Caco-2 (cell line): Measurements from ENCODE around the gene GPR4. TPM values are rescaled to one million over a fixed set of nuclear protein-coding genes. Genes with fewer than 3 reads are reported as not detected.

Experiments
- BruUV-seq: library from RNA; stranded (reverse); fragments of 400-500 nt; replicated peaks from 2 replicates; lab custom pipeline; 2021; lab: Mats Ljungman, UMichigan
- CTCF ChIA-PET: fragments of 300-600 bp; sonication (Branson Sonifier 250); formaldehyde crosslinking; loops from one replicate; lab custom pipeline; 2022; ENCODE audit warnings: antibody characterized with exemption; lab: Charles Lee
- POLR2A ChIA-PET: fragments of 300-600 bp; sonication (Branson Sonifier 250); formaldehyde crosslinking; loops from one replicate; lab custom pipeline; 2022; ENCODE audit warnings: antibody characterized with exemption; lab: Charles Lee
- DNase-seq, 2 experiments: peaks; one replicate each; pipeline versions ENCODE4 v3.0.0 to v3.0.0-alpha.2; 2020 to 2022
- H3K27me3 ChIP-seq: replicated peaks from 2 replicates; pipeline ENCODE4 v1.6.0; 2011; ENCODE audit warnings: low read length; ENCODE audit not compliant: control insufficient read depth, insufficient read depth
- H3K36me3 ChIP-seq: 2 replicates; pipeline ENCODE4 v1.5.1; 2011; ENCODE audit warnings: low read length; ENCODE audit not compliant: control insufficient read depth, insufficient read depth
- H3K4me1 ChIP-seq: fragments of 250-450 bp; sonication (Bioruptor Pico); 2 replicates; pipeline ENCODE4 v1.5.1; 2020; ENCODE audit warnings: mild to moderate bottlenecking
- H3K4me3 ChIP-seq: 2 replicates; pipeline ENCODE4 v1.5.1; 2011; ENCODE audit warnings: low read depth, mild to moderate bottlenecking, control low read depth, low read length
- H3K9me3 ChIP-seq: fragments of 250-450 bp; sonication (Bioruptor Pico); 2 replicates; pipeline ENCODE4 v1.5.1; 2020; ENCODE audit warnings: mild to moderate bottlenecking, moderate library complexity
- H3K27ac Mint-ChIP-seq: one replicate; pipeline ENCODE4 v1.8.0; 2022; ENCODE audit warnings: mixed read lengths; ENCODE audit not compliant: unreplicated experiment
- H3K27me3 Mint-ChIP-seq: one replicate; pipeline ENCODE4 v1.8.0; 2022; ENCODE audit warnings: mixed read lengths; ENCODE audit not compliant: insufficient read depth, unreplicated experiment
- H3K36me3 Mint-ChIP-seq: one replicate; pipeline ENCODE4 v1.8.0; 2022; ENCODE audit warnings: mild to moderate bottlenecking, mixed read lengths; ENCODE audit not compliant: insufficient read depth, unreplicated experiment
- H3K4me1 Mint-ChIP-seq: one replicate; pipeline ENCODE4 v1.8.0; 2022; ENCODE audit warnings: low read depth, mixed read lengths; ENCODE audit not compliant: unreplicated experiment
- H3K4me3 Mint-ChIP-seq: one replicate; pipeline ENCODE4 v1.8.0; 2022; ENCODE audit warnings: mild to moderate bottlenecking, moderate library complexity, mixed read lengths; ENCODE audit not compliant: unreplicated experiment
- H3K9me3 Mint-ChIP-seq: one replicate; pipeline ENCODE4 v1.8.0; 2022; ENCODE audit warnings: mixed read lengths; ENCODE audit not compliant: unreplicated experiment
- intact Hi-C: fragments of 100-400 bp; cut with micrococcal nuclease; formaldehyde crosslinking; loops from one replicate; pipeline ENCODE4 v1.10.0; 2022; ENCODE audit not compliant: unreplicated experiment
- microRNA-seq: library from miRNA; unstranded; fragments of <30 nt; microRNA quantifications from one replicate; pipeline ENCODE4 v1.2.0, GENCODE V29; 2022
- total RNA-seq: library from RNA; stranded (reverse); gene quantifications from 2 replicates; pipeline ENCODE4 v1.2.3, GENCODE V29; 2022
- TF ChIP-seq, protein P1 (sequence below), 2 experiments: fragments of 200-600 bp in 1 of 2; IDR thresholded peaks; 1 replicate in 1 of 2; 2 replicates in 1 of 2; pipeline versions ENCODE4 v1.5.1 to v1.8.0; 2011 to 2022; ENCODE audit warnings: antibody characterized with exemption in 1 of 2, control low read depth in 1 of 2, inconsistent platforms in 1 of 2, low read depth in 1 of 2, low read length in 1 of 2, mild to moderate bottlenecking in 1 of 2, moderate library complexity in 1 of 2; ENCODE audit not compliant: insufficient read depth in 1 of 2, severe bottlenecking in 1 of 2, unreplicated experiment in 1 of 2

GPR4 gene
- total RNA-seq, 1 experiment from 2014 or later, result not detected

- TF ChIP-seq, protein P1, sequence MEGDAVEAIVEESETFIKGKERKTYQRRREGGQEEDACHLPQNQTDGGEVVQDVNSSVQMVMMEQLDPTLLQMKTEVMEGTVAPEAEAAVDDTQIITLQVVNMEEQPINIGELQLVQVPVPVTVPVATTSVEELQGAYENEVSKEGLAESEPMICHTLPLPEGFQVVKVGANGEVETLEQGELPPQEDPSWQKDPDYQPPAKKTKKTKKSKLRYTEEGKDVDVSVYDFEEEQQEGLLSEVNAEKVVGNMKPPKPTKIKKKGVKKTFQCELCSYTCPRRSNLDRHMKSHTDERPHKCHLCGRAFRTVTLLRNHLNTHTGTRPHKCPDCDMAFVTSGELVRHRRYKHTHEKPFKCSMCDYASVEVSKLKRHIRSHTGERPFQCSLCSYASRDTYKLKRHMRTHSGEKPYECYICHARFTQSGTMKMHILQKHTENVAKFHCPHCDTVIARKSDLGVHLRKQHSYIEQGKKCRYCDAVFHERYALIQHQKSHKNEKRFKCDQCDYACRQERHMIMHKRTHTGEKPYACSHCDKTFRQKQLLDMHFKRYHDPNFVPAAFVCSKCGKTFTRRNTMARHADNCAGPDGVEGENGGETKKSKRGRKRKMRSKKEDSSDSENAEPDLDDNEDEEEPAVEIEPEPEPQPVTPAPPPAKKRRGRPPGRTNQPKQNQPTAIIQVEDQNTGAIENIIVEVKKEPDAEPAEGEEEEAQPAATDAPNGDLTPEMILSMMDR (IDR thresholded peaks at IDR 0.05; ENCODE audit: insufficient read depth in 1 of 2, low read depth in 1 of 2, low read length in 1 of 2, severe bottlenecking in 1 of 2, unreplicated experiment in 1 of 2), result no peak
- Mint-ChIP-seq H3K4me1 (no peaks in the 10 kb centered on the region), H3K4me3 (no peak overlapping the region), H3K36me3 (peaks cover 6% of the 10 kb centered on the region), H3K27me3 (no peaks in the 10 kb centered on the region), H3K27ac (no peak overlapping the region), H3K9me3 (no peaks in the 10 kb centered on the region)
- intact Hi-C loops, result no loop called here
- Histone ChIP-seq H3K4me1 (peaks cover 6% of the 10 kb centered on the region), H3K4me3 (no peak overlapping the region), H3K9me3 (0 out of 2 replicates have a peak, but pooled peaks cover 4% of the 10 kb centered on the region), H3K27me3 (no peaks in the 10 kb centered on the region), H3K36me3 (no peaks in the 10 kb centered on the region)
- no peak for DNase-seq
- POLR2A ChIA-PET, result no interaction called here
- CTCF ChIA-PET, result interaction anchor here (0.7 to 1.0 kb wide), 2 partner anchors 16 to 35 kb away, joined by 3 to 5 read pairs; no protein-coding TSS in a partner anchor
- BruUV-seq, result no TSS peak
Measured at GRCh38 chr19:45542234-45542668, 59.8 kb downstream of the GPR4 start.

Small RNA genes lying within 50 kb of the gene (microRNA-seq; reads per million reads assigned to microRNA genes)
- gene MIR330, result 98.1 reads per million, percentile 72 among the genes with 10 or more reads in this experiment

Other genes with a start within 250 kb of the GPR4 start
- 86.8 and 89.5 TPM in 2 replicates for gene ERCC2, start 231.6 kb downstream of the GPR4 start, total RNA-seq
- 65.8 and 68.6 TPM in 2 replicates for gene PPP1R13L, start 197.1 kb downstream of the GPR4 start, total RNA-seq
- 27.7 and 31.1 TPM in 2 replicates for gene POLR1G, start 195.6 kb downstream of the GPR4 start, total RNA-seq
- 43.5 and 51.0 TPM in 2 replicates for gene ERCC1, start 178.3 kb downstream of the GPR4 start, total RNA-seq
- 6.4 TPM in 2 replicates for gene FOSB, start 134.2 kb downstream of the GPR4 start, total RNA-seq
- 13.8 and 18.1 TPM in 2 replicates for gene RTN2, start 105.2 kb downstream of the GPR4 start, total RNA-seq
- 1.2 and 2.8 TPM in 2 replicates for gene PPM1N, start 103.8 kb downstream of the GPR4 start, total RNA-seq
- gene VASP, start 94.7 kb downstream of the GPR4 start, total RNA-seq, result 72.4 and 83.1 TPM in 2 replicates
- 16.9 and 17.7 TPM in 2 replicates for gene OPA3, start 17.4 kb downstream of the GPR4 start, total RNA-seq
- 33.9 and 38.8 TPM in 2 replicates for gene EML2, start 37.2 kb upstream of the GPR4 start, total RNA-seq
- 2.6 and 4.6 TPM in 2 replicates for gene GIPR, start 66.0 kb upstream of the GPR4 start, total RNA-seq
- gene SNRPD2, start 89.7 kb upstream of the GPR4 start, total RNA-seq, result 579 and 587 TPM in 2 replicates
- 16.9 and 20.2 TPM in 2 replicates for gene QPCTL, start 90.5 kb upstream of the GPR4 start, total RNA-seq
- 31.0 and 37.0 TPM in 2 replicates for gene FBXO46, start 128.7 kb upstream of the GPR4 start, total RNA-seq
- gene MEIOSIN, start 131.2 kb upstream of the GPR4 start, total RNA-seq, result not detected in 2 replicates
- gene SIX5, start 167.0 kb upstream of the GPR4 start, total RNA-seq, result 23.7 and 28.6 TPM in 2 replicates
- 28.1 and 30.2 TPM in 2 replicates for gene DMPK, start 180.3 kb upstream of the GPR4 start, total RNA-seq
- gene DMWD, start 190.6 kb upstream of the GPR4 start, total RNA-seq, result 72.4 and 76.3 TPM in 2 replicates
- 0.23 and 0.30 TPM in 2 replicates for gene RSPH6A, start 213.1 kb upstream of the GPR4 start, total RNA-seq